K562 (cell line): Measurements from ENCODE around the gene RAB31. TPM values are rescaled to one million over a fixed set of nuclear protein-coding genes. Genes with fewer than 3 reads are reported as not detected.

Experiments
- CEBPB ChIP-seq: fragments of 450-650 bp; IDR thresholded peaks from 2 replicates; pipeline ENCODE4 v1.6.1; 2016; ENCODE audit warnings: missing genetic modification characterization, missing compliant biosample characterization
- CTCF ChIP-seq, 3 experiments: IDR thresholded peaks in 2 of 3; conservative IDR thresholded peaks in 1 of 3; 2 replicates each; pipeline ENCODE4 v1.5.1; 2011 to 2012; ENCODE audit warnings: low read length in 3 of 3, mild to moderate bottlenecking in 3 of 3, control low read depth in 2 of 3, improper control_type of control experiment in 1 of 3, inconsistent platforms in 1 of 3, low read depth in 1 of 3, mixed read lengths in 1 of 3, moderate library complexity in 1 of 3; ENCODE audit not compliant: insufficient read depth in 2 of 3
- ETS2 ChIP-seq: IDR thresholded peaks from 2 replicates; pipeline ENCODE4 v1.6.1; 2016; ENCODE audit warnings: borderline replicate concordance, missing genetic modification characterization, mild to moderate bottlenecking, moderate library complexity, missing compliant biosample characterization; ENCODE audit not compliant: poor library complexity, severe bottlenecking
- ETV5 ChIP-seq: sonication (generic); formaldehyde crosslinking; IDR thresholded peaks from 2 replicates; pipeline ENCODE4 v1.4.0; 2020; ENCODE audit warnings: low read depth, mild to moderate bottlenecking, missing genetic modification reagents
- L3MBTL2 ChIP-seq: fragments of 450-650 bp; IDR thresholded peaks from 2 replicates; pipeline ENCODE4 v1.6.1; 2016; ENCODE audit warnings: mild to moderate bottlenecking, moderate library complexity
- MTA3 ChIP-seq: fragments of 450-650 bp; formaldehyde crosslinking; IDR thresholded peaks from 2 replicates; pipeline ENCODE4 v1.6.1; 2017; ENCODE audit warnings: mild to moderate bottlenecking, borderline replicate concordance
- NBN ChIP-seq: fragments of 450-650 bp; IDR thresholded peaks from 2 replicates; pipeline ENCODE4 v1.6.1; 2016; ENCODE audit warnings: low read depth, mild to moderate bottlenecking
- NEUROD1 ChIP-seq: fragments of 150-350 bp; IDR thresholded peaks from 2 replicates; pipeline ENCODE4 v1.6.1; 2014; ENCODE audit warnings: borderline replicate concordance, low read length, low read depth; ENCODE audit not compliant: partially characterized antibody
- NR2C2 ChIP-seq, 2 experiments: fragments of 200-800 bp in 1 of 2; sonication (Bioruptor generic) in 1 of 2; sonication (generic) in 1 of 2; formaldehyde crosslinking in 1 of 2; IDR thresholded peaks; 2 replicates each; pipeline versions ENCODE4 v1.6.1 to v1.8.0; 2016 to 2022; ENCODE audit warnings: mild to moderate bottlenecking in 1 of 2, missing compliant biosample characterization in 1 of 2, missing genetic modification characterization in 1 of 2, missing genetic modification reagents in 1 of 2
- PPARD ChIP-seq: fragments of 250-450 bp; sonication (Bioruptor Pico); IDR thresholded peaks from 2 replicates; pipeline ENCODE4 v1.8.0; 2022; ENCODE audit warnings: inconsistent platforms, mild to moderate bottlenecking, moderate library complexity
- SIN3B ChIP-seq: fragments of 450-650 bp; IDR thresholded peaks from 2 replicates; pipeline ENCODE4 v1.6.1; 2017; ENCODE audit warnings: low read depth, mild to moderate bottlenecking, moderate library complexity
- SIRT6 ChIP-seq: IDR thresholded peaks from one replicate; pipeline ENCODE4 v1.6.1; 2012; ENCODE audit warnings: low read depth, mild to moderate bottlenecking, control low read depth, inconsistent platforms, low read length, moderate library complexity
- SIX5 ChIP-seq, 2 experiments: IDR thresholded peaks; 2 replicates each; pipeline ENCODE4 v1.6.1; 2011; ENCODE audit warnings: low read length in 2 of 2, borderline replicate concordance in 1 of 2, low read depth in 1 of 2, mild to moderate bottlenecking in 1 of 2, moderate library complexity in 1 of 2; ENCODE audit not compliant: insufficient read depth in 1 of 2
- ZFP36 ChIP-seq: fragments of 150-350 bp; IDR thresholded peaks from 2 replicates; pipeline ENCODE4 v1.6.1; 2018; ENCODE audit warnings: low read length, low read depth; ENCODE audit not compliant: partially characterized antibody
- ZNF121 ChIP-seq: sonication (generic); formaldehyde crosslinking; conservative IDR thresholded peaks from 2 replicates; pipeline ENCODE4 v1.8.0; 2022; ENCODE audit warnings: missing genetic modification reagents
- polyA plus RNA-seq, 8 experiments: library from polyadenylated mRNA; depleted of rRNA in 4 of 8; stranded (reverse) in 5 of 8; unstranded in 3 of 8; fragments of >200 nt; fragmentation: Nextera tagmentation in 2 of 8; fragmentation: Illumina TruSeq in 1 of 8; extraction: Ambion mirVana in 2 of 8; extraction: Trizol in 1 of 8; gene quantifications; 2 replicates each; pipeline versions ENCODE4 v1.2.1 to v1.2.3, GENCODE V29; 2011 to 2014; ENCODE audit warnings: inconsistent platforms in 1 of 8, missing spikeins in 1 of 8
- total RNA-seq, 7 experiments: library from RNA; depleted of rRNA in 6 of 7; stranded (reverse); fragments of >200 nt in 6 of 7; fragmentation: Illumina TruSeq in 2 of 7; extraction: Trizol in 2 of 7; gene quantifications; 2 replicates each; pipeline versions ENCODE4 v1.2.1 to v1.2.3, GENCODE V29; 2011 to 2021; ENCODE audit warnings: low replicate concordance in 1 of 7
- TF ChIP-seq, protein P1 (sequence below), 2 experiments: fragments of 450-650 bp in 1 of 2; sonication (generic) in 1 of 2; formaldehyde crosslinking; conservative IDR thresholded peaks; 2 replicates each; pipeline versions ENCODE4 v1.4.0 to v1.8.1; 2020 to 2022; ENCODE audit warnings: mild to moderate bottlenecking in 1 of 2, missing genetic modification reagents in 1 of 2
- TF ChIP-seq, protein P2 (sequence below): fragments of 450-650 bp; conservative IDR thresholded peaks from 2 replicates; pipeline ENCODE4 v1.6.1; 2016; ENCODE audit warnings: missing genetic modification characterization, low read depth, mild to moderate bottlenecking, missing compliant biosample characterization, moderate library complexity
- TF ChIP-seq, protein P3 (sequence below): fragments of 450-650 bp; IDR thresholded peaks from 2 replicates; pipeline ENCODE4 v1.6.1; 2018; ENCODE audit not compliant: partially characterized antibody

The RAB31 gene
- total and polyA plus RNA-seq, 9 of the 15 experiments (the other 6 are each of a cell fraction or from before 2014, with no cell fraction given): 20.7 to 70.4 (median 41.3) TPM

DNA sequence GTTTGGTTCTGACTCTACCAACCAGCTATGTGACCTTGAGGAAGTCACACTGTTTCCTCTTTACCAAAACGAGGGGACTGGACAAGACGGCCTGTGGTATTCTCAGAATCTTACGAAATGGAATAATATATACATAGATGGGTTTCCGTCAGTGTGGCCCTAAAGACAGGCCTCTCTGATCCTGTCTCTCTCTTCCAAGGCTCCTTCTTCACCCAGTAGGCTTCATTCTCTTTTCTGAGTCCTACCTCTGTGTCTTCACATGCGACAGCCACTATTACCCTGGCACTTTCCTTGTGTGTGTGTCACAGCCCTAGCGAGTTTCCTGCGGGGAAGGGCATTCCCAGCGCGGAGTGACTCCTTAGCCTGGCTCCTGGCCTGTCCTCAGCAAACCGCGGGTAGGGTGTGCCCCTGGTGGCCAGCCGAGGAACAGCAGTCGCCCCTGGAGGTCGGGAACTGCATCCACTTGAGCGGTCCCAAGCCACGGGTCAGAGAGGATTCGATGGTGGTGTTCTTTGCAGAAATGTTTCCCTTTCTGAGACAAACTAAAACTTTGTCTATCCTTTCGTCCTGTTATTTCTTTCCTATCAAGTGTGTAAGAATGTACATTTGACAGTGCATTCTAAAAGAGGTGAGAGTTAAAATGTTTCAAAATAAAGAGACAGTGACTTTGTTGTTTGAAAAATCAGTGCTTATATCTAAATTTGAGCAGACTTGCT lies 63.3 kb downstream of the RAB31 start (continued):
- TF ChIP-seq, protein P1, sequence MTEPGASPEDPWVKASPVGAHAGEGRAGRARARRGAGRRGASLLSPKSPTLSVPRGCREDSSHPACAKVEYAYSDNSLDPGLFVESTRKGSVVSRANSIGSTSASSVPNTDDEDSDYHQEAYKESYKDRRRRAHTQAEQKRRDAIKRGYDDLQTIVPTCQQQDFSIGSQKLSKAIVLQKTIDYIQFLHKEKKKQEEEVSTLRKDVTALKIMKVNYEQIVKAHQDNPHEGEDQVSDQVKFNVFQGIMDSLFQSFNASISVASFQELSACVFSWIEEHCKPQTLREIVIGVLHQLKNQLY (CRISPR knock-in tag; conservative IDR thresholded peaks at IDR 0.05): no peak
- TF ChIP-seq MTA3 (peak; percentile 40; the same call in 1 of the 2 replicates), SIX5 (IDR thresholded peaks at IDR 0.05; ENCODE audit: borderline replicate concordance in 1 of 2, insufficient read depth in 1 of 2, low read depth in 1 of 2, low read length in 2 of 2) (no peak), PPARD (CRISPR knock-in tag) (no peak), ETV5 (CRISPR knock-in tag) (peak; percentile 58; the same call in 1 of the 2 replicates), CEBPB (tag) (0 out of 2 replicates have a peak, but pooled peaks have one; percentile 37), ETS2 (tag) (no peak), SIRT6 (no peak), NEUROD1 (peak; percentile 53), CTCF (IDR thresholded peaks at IDR 0.05 in 2 of 3, conservative IDR thresholded peaks at IDR 0.05 in 1 of 3; ENCODE audit: insufficient read depth in 2 of 3, low read depth in 1 of 3, low read length in 3 of 3) (peak; percentile 97 to 100 (median 98)), SIN3B (0 out of 2 replicates have a peak, but pooled peaks have one; percentile 30), L3MBTL2 (peak; percentile 70; the same call in 1 of the 2 replicates), NR2C2 (CRISPR knock-in tag; IDR thresholded peaks at IDR 0.05) (peak; percentile 13; the same call in 1 of the 2 replicates), NR2C2 (tag; IDR thresholded peaks at IDR 0.05) (no peak; the same call in 1 of the 2 replicates), ZFP36 (peak; percentile 49), NBN (peak; percentile 55; the same call in 1 of the 2 replicates), ZNF121 (CRISPR knock-in tag) (no peak)
- TF ChIP-seq, protein P2, sequence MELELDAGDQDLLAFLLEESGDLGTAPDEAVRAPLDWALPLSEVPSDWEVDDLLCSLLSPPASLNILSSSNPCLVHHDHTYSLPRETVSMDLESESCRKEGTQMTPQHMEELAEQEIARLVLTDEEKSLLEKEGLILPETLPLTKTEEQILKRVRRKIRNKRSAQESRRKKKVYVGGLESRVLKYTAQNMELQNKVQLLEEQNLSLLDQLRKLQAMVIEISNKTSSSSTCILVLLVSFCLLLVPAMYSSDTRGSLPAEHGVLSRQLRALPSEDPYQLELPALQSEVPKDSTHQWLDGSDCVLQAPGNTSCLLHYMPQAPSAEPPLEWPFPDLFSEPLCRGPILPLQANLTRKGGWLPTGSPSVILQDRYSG: 0 out of 2 replicates have a peak, but pooled peaks have one; percentile 26
- TF ChIP-seq, protein P3, sequence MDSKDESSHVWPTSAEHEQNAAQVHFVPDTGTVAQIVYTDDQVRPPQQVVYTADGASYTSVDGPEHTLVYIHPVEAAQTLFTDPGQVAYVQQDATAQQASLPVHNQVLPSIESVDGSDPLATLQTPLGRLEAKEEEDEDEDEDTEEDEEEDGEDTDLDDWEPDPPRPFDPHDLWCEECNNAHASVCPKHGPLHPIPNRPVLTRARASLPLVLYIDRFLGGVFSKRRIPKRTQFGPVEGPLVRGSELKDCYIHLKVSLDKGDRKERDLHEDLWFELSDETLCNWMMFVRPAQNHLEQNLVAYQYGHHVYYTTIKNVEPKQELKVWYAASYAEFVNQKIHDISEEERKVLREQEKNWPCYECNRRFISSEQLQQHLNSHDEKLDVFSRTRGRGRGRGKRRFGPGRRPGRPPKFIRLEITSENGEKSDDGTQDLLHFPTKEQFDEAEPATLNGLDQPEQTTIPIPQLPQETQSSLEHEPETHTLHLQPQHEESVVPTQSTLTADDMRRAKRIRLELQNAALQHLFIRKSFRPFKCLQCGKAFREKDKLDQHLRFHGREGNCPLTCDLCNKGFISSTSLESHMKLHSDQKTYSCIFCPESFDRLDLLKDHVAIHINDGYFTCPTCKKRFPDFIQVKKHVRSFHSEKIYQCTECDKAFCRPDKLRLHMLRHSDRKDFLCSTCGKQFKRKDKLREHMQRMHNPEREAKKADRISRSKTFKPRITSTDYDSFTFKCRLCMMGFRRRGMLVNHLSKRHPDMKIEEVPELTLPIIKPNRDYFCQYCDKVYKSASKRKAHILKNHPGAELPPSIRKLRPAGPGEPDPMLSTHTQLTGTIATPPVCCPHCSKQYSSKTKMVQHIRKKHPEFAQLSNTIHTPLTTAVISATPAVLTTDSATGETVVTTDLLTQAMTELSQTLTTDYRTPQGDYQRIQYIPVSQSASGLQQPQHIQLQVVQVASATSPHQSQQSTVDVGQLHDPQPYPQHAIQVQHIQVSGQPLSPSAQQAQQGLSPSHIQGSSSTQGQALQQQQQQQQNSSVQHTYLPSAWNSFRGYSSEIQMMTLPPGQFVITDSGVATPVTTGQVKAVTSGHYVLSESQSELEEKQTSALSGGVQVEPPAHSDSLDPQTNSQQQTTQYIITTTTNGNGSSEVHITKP: no peak
